IMR-90 (cell line): Measurements from ENCODE around the gene PMEPA1. TPM values are rescaled to one million over a fixed set of nuclear protein-coding genes. Genes with fewer than 3 reads are reported as not detected.
A peak's percentile ranks its signal among the peaks of the same experiment; 100 is the strongest.

ENCODE experiments used
- ATAC-seq: fragments of 200-7000 bp; cut with Tn5 transposase; 2 replicates; pipeline ENCODE4 v1.9.1; 2020; ENCODE audit warnings: low read depth, mild to moderate bottlenecking, moderate library complexity
- BruUV-seq: library from RNA; stranded (reverse); fragments of 400-500 nt; replicated peaks from 2 replicates; lab custom pipeline; 2021; lab: Mats Ljungman, UMichigan
- CTCF ChIA-PET: fragments of 300-600 bp; formaldehyde crosslinking; extraction: SDS; loops from one replicate; lab custom pipeline; 2021; ENCODE audit warnings: antibody characterized with exemption; lab: Yijun Ruan, JAX
- POLR2A ChIA-PET: fragments of 300-600 bp; sonication (Branson Sonifier 250); formaldehyde crosslinking; loops from one replicate; lab custom pipeline; 2022; ENCODE audit warnings: antibody characterized with exemption; ENCODE audit not compliant: unreplicated experiment; lab: Charles Lee
- DNase-seq: peaks from one replicate; pipeline ENCODE4 v3.0.0; 2013
- H2AFZ ChIP-seq: replicated peaks from 2 replicates; pipeline ENCODE3; 2013; ENCODE audit warnings: low read length, mild to moderate bottlenecking; ENCODE audit not compliant: poor library complexity
- H2AK5ac ChIP-seq: 2 replicates; pipeline ENCODE4 v1.6.1; 2013; ENCODE audit warnings: low read depth, low read length, inconsistent platforms
- H2AK9ac ChIP-seq: replicated peaks from 2 replicates; pipeline ENCODE3; 2013; ENCODE audit warnings: mild to moderate bottlenecking, low read depth, low read length, moderate library complexity; ENCODE audit not compliant: poor library complexity
- H2BK120ac ChIP-seq: 2 replicates; pipeline ENCODE4 v1.6.1; 2013; ENCODE audit warnings: low read depth, low read length, inconsistent platforms
- H2BK15ac ChIP-seq: 3 replicates; pipeline ENCODE4 v1.6.1; 2013; ENCODE audit warnings: low read depth, low read length, inconsistent platforms
- H2BK20ac ChIP-seq: 2 replicates; pipeline ENCODE4 v1.6.1; 2013; ENCODE audit warnings: low read depth, mild to moderate bottlenecking, inconsistent platforms, low read length, moderate library complexity
- H2BK5ac ChIP-seq: 2 replicates; pipeline ENCODE4 v1.6.1; 2013; ENCODE audit warnings: mild to moderate bottlenecking, low read depth, low read length, inconsistent platforms; ENCODE audit not compliant: poor library complexity, severe bottlenecking
- H3K14ac ChIP-seq: replicated peaks from 2 replicates; pipeline ENCODE4 v1.6.1; 2013; ENCODE audit warnings: low read depth, low read length, inconsistent platforms
- H3K18ac ChIP-seq: 2 replicates; pipeline ENCODE4 v1.6.1; 2013; ENCODE audit warnings: low read depth, low read length, control low read depth
- H3K23ac ChIP-seq: 2 replicates; pipeline ENCODE4 v1.6.1; 2013; ENCODE audit warnings: low read depth, low read length, inconsistent platforms
- H3K27ac ChIP-seq: 2 replicates; pipeline ENCODE4 v1.5.1; 2013; ENCODE audit warnings: mild to moderate bottlenecking, control low read depth, low read length; ENCODE audit not compliant: insufficient read depth
- H3K27me3 ChIP-seq: 2 replicates; pipeline ENCODE4 v1.6.1; 2013; ENCODE audit warnings: low read length; ENCODE audit not compliant: control insufficient read depth, insufficient read depth
- H3K36me3 ChIP-seq: 2 replicates; pipeline ENCODE4 v1.6.1; 2013; ENCODE audit warnings: low read length, mixed read lengths; ENCODE audit not compliant: control insufficient read depth, insufficient read depth
- H3K4ac ChIP-seq: 2 replicates; pipeline ENCODE4 v1.6.1; 2013; ENCODE audit warnings: low read depth, low read length, inconsistent platforms
- H3K4me1 ChIP-seq: 2 replicates; pipeline ENCODE4 v1.6.1; 2013; ENCODE audit warnings: low read length, mixed read lengths; ENCODE audit not compliant: control insufficient read depth, insufficient read depth
- H3K4me2 ChIP-seq: 2 replicates; pipeline ENCODE4 v1.6.1; 2013; ENCODE audit warnings: low read depth, mild to moderate bottlenecking, control low read depth, low read length, moderate library complexity
- H3K4me3 ChIP-seq: 2 replicates; pipeline ENCODE4 v1.5.1; 2013; ENCODE audit warnings: low read depth, mild to moderate bottlenecking, control low read depth, low read length, moderate library complexity; ENCODE audit not compliant: insufficient read depth
- H3K56ac ChIP-seq: 2 replicates; pipeline ENCODE4 v1.6.1; 2013; ENCODE audit warnings: low read length, inconsistent platforms; ENCODE audit not compliant: insufficient read depth; ENCODE audit errors: extremely low read depth
- H3K79me1 ChIP-seq, 2 experiments: 2 replicates each; pipeline ENCODE4 v1.6.1; 2013; ENCODE audit warnings: low read length in 2 of 2, inconsistent platforms in 1 of 2, low read depth in 1 of 2
- H3K9ac ChIP-seq: 2 replicates; pipeline ENCODE4 v1.6.1; 2013; ENCODE audit warnings: low read depth, low read length, control low read depth
- H3K9me1 ChIP-seq: 2 replicates; pipeline ENCODE4 v1.6.1; 2013; ENCODE audit warnings: low read length, inconsistent platforms; ENCODE audit not compliant: insufficient read depth
- H3K9me3 ChIP-seq: 2 replicates; pipeline ENCODE4 v1.6.1; 2013; ENCODE audit warnings: low read length; ENCODE audit not compliant: control insufficient read depth, insufficient read depth
- H4K20me1 ChIP-seq: 2 replicates; pipeline ENCODE4 v1.6.1; 2013; ENCODE audit warnings: low read length, inconsistent platforms; ENCODE audit not compliant: insufficient read depth
- H4K5ac ChIP-seq: 2 replicates; pipeline ENCODE4 v1.6.1; 2013; ENCODE audit warnings: mild to moderate bottlenecking, low read depth, low read length, control low read depth
- H4K8ac ChIP-seq, 2 experiments: 2 replicates each; pipeline ENCODE4 v1.6.1; 2013; ENCODE audit warnings: low read depth in 2 of 2, low read length in 2 of 2, control low read depth in 1 of 2, inconsistent platforms in 1 of 2
- H4K91ac ChIP-seq: 2 replicates; pipeline ENCODE4 v1.6.1; 2013; ENCODE audit warnings: low read depth, low read length, inconsistent platforms; ENCODE audit not compliant: insufficient read depth
- CEBPB ChIP-seq: IDR thresholded peaks from 2 replicates; pipeline ENCODE4 v1.6.1; 2012; ENCODE audit warnings: low read depth, low read length, improper control_type of control experiment
- SMC3 ChIP-seq: fragments of 150-350 bp; IDR thresholded peaks from 2 replicates; pipeline ENCODE4 v1.6.1; 2016; ENCODE audit warnings: low read depth, mild to moderate bottlenecking, antibody characterized with exemption, low read length, moderate library complexity
- WGBS, 2 experiments: methylation state at CpG; one replicate each; pipeline versions ENCODE4 v1.1.5 to v1.1.7; 2013; ENCODE audit warnings: missing lambda C conversion rate in 2 of 2; ENCODE audit not compliant: insufficient read length in 1 of 2; ENCODE audit errors: extremely low coverage in 2 of 2; 5-methylcytosine and 5-hydroxymethylcytosine counted together
- dilution Hi-C: fragments of 300-500 bp; cut with HindIII; formaldehyde crosslinking; loops from one replicate; pipeline ENCODE4 v1.14.3; 2018; ENCODE audit warnings: low sequenced_read_pairs; ENCODE audit not compliant: unreplicated experiment
- in situ Hi-C: fragments of 300-500 bp; cut with MboI; formaldehyde crosslinking; loops from 3 replicates; pipeline ENCODE4 v1.14.3; 2019; ENCODE audit warnings: low sequenced_read_pairs, inconsistent platforms, mixed read lengths
- intact Hi-C: fragments of 100-400 bp; cut with micrococcal nuclease; formaldehyde crosslinking; loops from 2 replicates; pipeline ENCODE4 v1.10.0; 2022
- polyA plus RNA-seq, 3 experiments: library from polyadenylated mRNA; depleted of rRNA; stranded (reverse); fragments of >200 nt; gene quantifications; 2 replicates each; pipeline ENCODE4 v1.2.3, GENCODE V29; 2012; ENCODE audit warnings: low replicate concordance in 1 of 3
- total RNA-seq: library from RNA; depleted of rRNA; stranded (reverse); fragments of >200 nt; gene quantifications from 2 replicates; pipeline ENCODE4 v1.2.3, GENCODE V29; 2012

The PMEPA1 gene
- total and polyA plus RNA-seq, 2 of the 4 experiments (the other 2 are of a cell fraction), result 2.0 to 6.9 TPM

DNA sequence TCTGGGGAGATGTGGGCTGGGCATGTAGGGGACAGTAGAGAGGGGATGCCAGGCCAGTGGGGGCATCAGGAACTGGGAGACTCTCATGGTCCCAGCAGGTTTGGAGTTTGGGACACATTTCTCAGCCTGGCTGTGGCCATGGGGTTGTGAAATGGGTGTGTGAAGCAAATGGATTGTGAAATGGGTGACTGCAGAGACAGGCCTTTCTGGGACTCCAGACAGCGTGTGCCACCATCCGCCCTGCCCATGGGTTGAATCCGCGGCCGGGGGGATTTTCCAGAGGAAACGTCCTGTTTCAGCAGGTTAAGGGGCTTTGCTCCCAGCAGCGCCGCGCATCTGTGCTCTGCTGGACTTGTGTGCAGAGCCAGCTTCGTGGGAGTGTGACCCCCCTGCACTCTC lies 3.7 kb upstream of the PMEPA1 start:
- no peak overlapping the region for H3K9ac ChIP-seq
- H3K79me1 ChIP-seq, result peaks cover 1 to 9% of the 10 kb centered on the region in 2 experiments; a peak in 3 of 4 replicates
- H3K4ac ChIP-seq, result no peak overlapping the region
- POLR2A ChIA-PET, result no interaction called here
- H3K27ac ChIP-seq, result no peak overlapping the region
- peaks cover 18% of the 10 kb centered on the region for H3K4me1 ChIP-seq
- peaks cover 21% of the 10 kb centered on the region for H3K9me1 ChIP-seq
- H3K56ac ChIP-seq, result no peak overlapping the region
- no peaks in the 10 kb centered on the region for H3K9me3 ChIP-seq
- H2BK5ac ChIP-seq, result no peak overlapping the region
- no peak overlapping the region for H2BK20ac ChIP-seq
- no peak overlapping the region for H2BK15ac ChIP-seq
- no peak overlapping the region for H4K8ac ChIP-seq
- no peak overlapping the region for H2AK5ac ChIP-seq
- no peak overlapping the region for H3K14ac ChIP-seq
- DNase-seq (no peak), ATAC-seq (no peak)
- H3K23ac ChIP-seq, result no peak overlapping the region
- no TSS peak for BruUV-seq
- H3K4me3 ChIP-seq, result no peak overlapping the region
- H4K91ac ChIP-seq, result no peak overlapping the region
- no peak overlapping the region for H3K18ac ChIP-seq
- H2AFZ ChIP-seq, result no peak overlapping the region
- TF ChIP-seq CEBPB (peak; percentile 69), SMC3 (no peak)
- no peak overlapping the region for H2AK9ac ChIP-seq
- H4K5ac ChIP-seq, result no peak overlapping the region
- intact Hi-C loops (no loop called here), in situ Hi-C loops (no loop called here), dilution Hi-C loops (no loop called here)
- no peak overlapping the region for H2BK120ac ChIP-seq
- no peaks in the 10 kb centered on the region for H3K27me3 ChIP-seq
- no peak overlapping the region for H3K4me2 ChIP-seq
- peaks cover 3% of the 10 kb centered on the region for H4K20me1 ChIP-seq
- CTCF ChIA-PET, result no interaction called here
- 95% methylated on average over 4 of the region's 10 CpGs; no CpG with 5 or more reads in 1 of the 2 experiments for WGBS, 2 experiments
- no peaks in the 10 kb centered on the region for H3K36me3 ChIP-seq
